ENCODE results near the gene TK1. TPM values are rescaled to one million over a fixed set of nuclear protein-coding genes. Genes with fewer than 3 reads are reported as not detected.

The TK1 gene
- polyA plus RNA-seq, 3 donors: 0.67 to 2.0 (median 1.4) TPM

- Histone ChIP-seq H3K9me3 (replicated peaks in 1 of 2; ENCODE audit: control insufficient read depth in 1 of 2, insufficient read depth in 1 of 2, low read length in 2 of 2) (no peaks in the 10 kb centered on the region), H3K79me2 (ENCODE audit: insufficient read depth, low read length) (peaks cover 57% of the 10 kb centered on the region), H4K20me1 (ENCODE audit: insufficient read depth, low read length) (no peaks in the 10 kb centered on the region), H3K27me3 (ENCODE audit: control insufficient read depth in 2 of 2, insufficient read depth in 2 of 2, low read length in 2 of 2) (no peaks in the 10 kb centered on the region), H3K4me3 (replicated peaks in 1 of 3; ENCODE audit: low read depth in 2 of 3, low read length in 3 of 3) (no peak overlapping the region), H3K9ac (ENCODE audit: insufficient read depth, low read length, poor library complexity, severe bottlenecking) (no peak overlapping the region), H3K27ac (ENCODE audit: low read depth in 1 of 2, low read length in 2 of 2) (no peak overlapping the region), H2AFZ (ENCODE audit: insufficient read depth, low read depth, low read length, poor library complexity, severe bottlenecking) (no peak overlapping the region), H3K4me2 (replicated peaks; ENCODE audit: extremely low read depth, low read length, poor library complexity, severe bottlenecking) (no peak overlapping the region), H3K36me3 (replicated peaks in 1 of 2; ENCODE audit: control insufficient read depth in 1 of 2, insufficient read depth in 2 of 2, low read length in 2 of 2) (peaks cover 0 to 4% of the 10 kb centered on the region in 2 donors), H3K4me1 (ENCODE audit: control insufficient read depth in 1 of 2, insufficient read depth in 2 of 2, low read length in 2 of 2) (peaks cover 33 to 49% of the 10 kb centered on the region in 2 donors)
- 100% methylated on average over 6 of the region's 12 CpGs for WGBS (ENCODE audit: insufficient coverage)
- Mint-ChIP-seq H3K27me3 (ENCODE audit: low read depth in 3 of 3) (peaks cover 0 to 2% (median 0%) of the 10 kb centered on the region in 3 donors), H3K27ac (no peak overlapping the region), H3K9me3 (no peaks in the 10 kb centered on the region), H3K4me3 (no peak overlapping the region), H3K36me3 (peaks cover 15 to 42% of the 10 kb centered on the region in 2 donors), H3K4me1 (peaks cover 42% of the 10 kb centered on the region)
- DNase-seq: no peak
- intact Hi-C loops (cut with micrococcal nuclease): no loop called here
- TF ChIP-seq CTCF (IDR thresholded peaks at IDR 0.05): no peak
Observed at GRCh38 chr17:78183916-78184315, 2.9 kb downstream of the TK1 start.

- intact Hi-C loops (cut with micrococcal nuclease): no loop called here
- H3K4me1 ChIP-seq (ENCODE audit: control insufficient read depth in 1 of 2, insufficient read depth in 2 of 2, low read length in 2 of 2): peaks cover 19 to 36% of the 10 kb centered on the region in 2 donors
- peak overlapping the region in 3 of 7 donors; percentile 3 to 66 (median 45) for H3K27ac Mint-ChIP-seq
Observed at GRCh38 chr17:78182504-78182903, 4.3 kb downstream of the TK1 start.

More at GRCh38 chr17:78182504-78182903, 4.3 kb downstream of the TK1 start:
- TF ChIP-seq CTCF (IDR thresholded peaks at IDR 0.05): no peak
- Histone ChIP-seq H3K27ac (ENCODE audit: low read depth in 1 of 2, low read length in 2 of 2) (no peak overlapping the region), H3K79me2 (ENCODE audit: insufficient read depth, low read length) (peaks cover 46% of the 10 kb centered on the region), H2AFZ (ENCODE audit: insufficient read depth, low read depth, low read length, poor library complexity, severe bottlenecking) (no peak overlapping the region), H3K4me3 (replicated peaks in 1 of 3; ENCODE audit: low read depth in 2 of 3, low read length in 3 of 3) (no peak overlapping the region), H3K4me2 (replicated peaks; ENCODE audit: extremely low read depth, low read length, poor library complexity, severe bottlenecking) (no peak overlapping the region), H3K36me3 (replicated peaks in 1 of 2; ENCODE audit: control insufficient read depth in 1 of 2, insufficient read depth in 2 of 2, low read length in 2 of 2) (peaks cover 0 to 4% of the 10 kb centered on the region in 2 donors), H3K9ac (ENCODE audit: insufficient read depth, low read length, poor library complexity, severe bottlenecking) (no peak overlapping the region), H3K27me3 (ENCODE audit: control insufficient read depth in 2 of 2, insufficient read depth in 2 of 2, low read length in 2 of 2) (no peaks in the 10 kb centered on the region), H4K20me1 (ENCODE audit: insufficient read depth, low read length) (no peaks in the 10 kb centered on the region), H3K9me3 (replicated peaks in 1 of 2; ENCODE audit: control insufficient read depth in 1 of 2, insufficient read depth in 1 of 2, low read length in 2 of 2) (no peaks in the 10 kb centered on the region)
- H3K36me3 Mint-ChIP-seq: peaks cover 15 to 42% of the 10 kb centered on the region in 2 donors
- H3K27me3 Mint-ChIP-seq (ENCODE audit: low read depth in 3 of 3): peaks cover 0 to 2% (median 0%) of the 10 kb centered on the region in 3 donors
- H3K9me3 Mint-ChIP-seq: no peaks in the 10 kb centered on the region
- WGBS (ENCODE audit: insufficient coverage): 97% methylated on average over 13 of the region's 13 CpGs
- H3K4me3 Mint-ChIP-seq: no peak overlapping the region
- peaks cover 33% of the 10 kb centered on the region for H3K4me1 Mint-ChIP-seq
- no peak for DNase-seq
